ENCODE results near the gene DSC2.

Gene DSC2

DNA sequence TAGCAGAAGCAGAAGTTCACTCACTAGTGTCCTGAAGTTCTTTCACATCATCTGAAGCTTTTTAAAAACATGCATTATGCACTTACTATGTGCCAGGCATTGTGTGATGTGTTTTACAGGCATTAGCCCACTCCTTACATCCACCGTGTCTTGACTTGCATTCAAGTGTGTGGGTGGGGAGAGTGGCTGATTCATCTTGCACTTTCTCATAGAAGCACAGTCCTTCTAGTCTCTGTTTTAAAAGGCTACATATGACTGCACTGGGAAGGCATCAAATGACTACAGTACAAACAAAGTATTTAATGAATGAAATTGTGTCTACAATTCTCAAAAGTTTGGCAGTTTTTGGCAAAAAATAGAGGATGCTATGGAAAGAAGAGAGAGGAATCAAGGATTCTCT lies 38.1 kb downstream of the DSC2 start:
- Histone ChIP-seq H3K36me3 (ENCODE audit: insufficient read depth, low read length) (peaks cover 25% of the 10 kb centered on the region), H3K27ac (ENCODE audit: low read depth, low read length) (no peak overlapping the region), H3K9me3 (ENCODE audit: insufficient read depth, low read depth, low read length) (no peaks in the 10 kb centered on the region), H3K27me3 (ENCODE audit: insufficient read depth, low read length) (no peaks in the 10 kb centered on the region), H3K4me3 (ENCODE audit: low read length) (no peak overlapping the region), H3K4me1 (ENCODE audit: insufficient read depth, low read length) (0 out of 2 replicates have a peak, but pooled peaks cover 5% of the 10 kb centered on the region), H3K9ac (ENCODE audit: low read depth, low read length) (no peak overlapping the region)
- WGBS: no CpG with 5 or more reads among the region's 1 CpG

DNA sequence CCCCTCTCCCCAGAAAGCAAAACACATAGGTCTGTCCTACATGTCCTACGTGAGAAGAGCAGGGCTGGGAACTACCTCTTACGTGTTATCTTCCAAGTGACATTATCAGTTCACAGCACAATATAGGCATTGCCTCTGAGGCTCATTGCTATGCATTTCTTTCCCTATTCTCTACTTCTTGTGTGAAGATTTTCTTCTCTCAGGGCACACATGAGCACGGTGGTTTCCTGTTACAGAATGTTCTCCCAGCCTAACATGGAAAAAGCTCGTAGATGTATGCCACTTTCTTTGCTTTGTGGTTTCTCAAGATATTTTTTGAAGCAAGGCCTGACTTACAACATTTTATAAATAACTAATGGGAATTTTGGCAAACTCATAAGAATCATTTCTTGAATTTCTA lies 40.3 kb downstream of the DSC2 start:
- Histone ChIP-seq H3K27me3 (ENCODE audit: insufficient read depth, low read length) (no peaks in the 10 kb centered on the region), H3K27ac (ENCODE audit: low read depth, low read length) (no peak overlapping the region), H3K9ac (ENCODE audit: low read depth, low read length) (no peak overlapping the region), H3K9me3 (ENCODE audit: insufficient read depth, low read depth, low read length) (no peaks in the 10 kb centered on the region), H3K4me3 (ENCODE audit: low read length) (no peak overlapping the region), H3K4me1 (ENCODE audit: insufficient read depth, low read length) (0 out of 2 replicates have a peak, but pooled peaks cover 13% of the 10 kb centered on the region), H3K36me3 (ENCODE audit: insufficient read depth, low read length) (peaks cover 3% of the 10 kb centered on the region; the same call in 1 of the 2 replicates)
- WGBS: 66% methylated on average over 4 of the region's 4 CpGs

DNA sequence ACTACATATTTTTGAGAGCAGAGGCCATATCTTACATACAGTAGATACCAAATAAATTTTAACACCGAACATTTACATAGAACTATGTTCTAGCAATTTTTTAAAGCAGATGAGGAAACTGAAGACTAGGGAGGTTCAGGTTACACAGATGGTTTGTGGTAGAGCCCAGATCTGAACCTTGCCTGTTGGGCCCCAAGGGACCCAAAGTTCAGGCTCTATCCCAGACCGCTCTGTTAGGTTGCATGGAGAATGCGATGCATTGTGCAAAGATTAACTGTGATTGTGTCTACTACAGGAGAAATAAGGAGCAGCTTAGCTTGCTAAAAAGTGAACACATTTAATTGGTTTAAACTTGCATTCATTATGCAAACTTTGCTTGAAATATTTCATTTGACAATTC lies 43.3 kb downstream of the DSC2 start:
- no peaks in the 10 kb centered on the region for H3K27me3 ChIP-seq (ENCODE audit: insufficient read depth, low read length)
- 96% methylated on average over 2 of the region's 3 CpGs for WGBS
- no peak overlapping the region for H3K27ac ChIP-seq (ENCODE audit: low read depth, low read length)
- no peak overlapping the region for H3K4me3 ChIP-seq (ENCODE audit: low read length)
- H3K36me3 ChIP-seq (ENCODE audit: insufficient read depth, low read length): no peaks in the 10 kb centered on the region
- no peak overlapping the region for H3K9ac ChIP-seq (ENCODE audit: low read depth, low read length)
- peaks cover 18% of the 10 kb centered on the region for H3K4me1 ChIP-seq (ENCODE audit: insufficient read depth, low read length)
- H3K9me3 ChIP-seq (ENCODE audit: insufficient read depth, low read depth, low read length): no peaks in the 10 kb centered on the region

GRCh38 chr18:31057917-31058316 lies 44.3 kb downstream of the DSC2 start:
- no peak overlapping the region for H3K4me3 ChIP-seq (ENCODE audit: low read length)
- peaks cover 18% of the 10 kb centered on the region for H3K4me1 ChIP-seq (ENCODE audit: insufficient read depth, low read length)
- H3K36me3 ChIP-seq (ENCODE audit: insufficient read depth, low read length): no peaks in the 10 kb centered on the region
- WGBS: 85% methylated on average over 4 of the region's 4 CpGs
- H3K9ac ChIP-seq (ENCODE audit: low read depth, low read length): no peak overlapping the region
- no peaks in the 10 kb centered on the region for H3K27me3 ChIP-seq (ENCODE audit: insufficient read depth, low read length)
- H3K9me3 ChIP-seq (ENCODE audit: insufficient read depth, low read depth, low read length): no peaks in the 10 kb centered on the region
- H3K27ac ChIP-seq (ENCODE audit: low read depth, low read length): no peak overlapping the region

DNA sequence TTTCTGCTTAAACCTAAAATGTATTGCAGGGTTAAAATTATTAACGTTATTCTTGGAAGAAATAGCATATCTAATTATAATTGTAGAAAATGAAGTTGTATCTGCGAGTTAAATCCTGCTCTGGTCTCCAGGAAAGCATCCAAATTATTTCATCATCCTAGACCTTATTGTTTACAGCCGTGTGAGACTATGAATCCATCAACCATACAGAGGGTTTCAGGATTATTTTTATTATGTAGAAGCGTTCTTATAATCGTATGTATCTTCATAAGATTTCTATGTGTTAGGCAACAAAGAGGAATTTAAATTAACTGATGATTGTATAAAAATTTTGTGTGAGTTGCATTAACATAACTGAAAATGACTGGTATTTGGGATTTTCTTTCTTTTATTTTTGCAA lies 45.2 kb downstream of the DSC2 start:
- WGBS: 98% methylated on average over 3 of the region's 5 CpGs
- H3K9me3 ChIP-seq (ENCODE audit: insufficient read depth, low read depth, low read length): no peaks in the 10 kb centered on the region
- no peak overlapping the region for H3K4me3 ChIP-seq (ENCODE audit: low read length)
- no peaks in the 10 kb centered on the region for H3K27me3 ChIP-seq (ENCODE audit: insufficient read depth, low read length)
- peaks cover 18% of the 10 kb centered on the region for H3K4me1 ChIP-seq (ENCODE audit: insufficient read depth, low read length)
- H3K36me3 ChIP-seq (ENCODE audit: insufficient read depth, low read length): no peaks in the 10 kb centered on the region
- H3K27ac ChIP-seq (ENCODE audit: low read depth, low read length): no peak overlapping the region
- no peak overlapping the region for H3K9ac ChIP-seq (ENCODE audit: low read depth, low read length)

- Histone ChIP-seq H3K4me1 (ENCODE audit: insufficient read depth, low read length) (peaks cover 18% of the 10 kb centered on the region), H3K4me3 (ENCODE audit: low read length) (no peak overlapping the region), H3K36me3 (ENCODE audit: insufficient read depth, low read length) (no peaks in the 10 kb centered on the region), H3K9ac (ENCODE audit: low read depth, low read length) (no peak overlapping the region), H3K9me3 (ENCODE audit: insufficient read depth, low read depth, low read length) (no peaks in the 10 kb centered on the region), H3K27ac (ENCODE audit: low read depth, low read length) (no peak overlapping the region), H3K27me3 (ENCODE audit: insufficient read depth, low read length) (no peaks in the 10 kb centered on the region)
- 73% methylated on average over 2 of the region's 2 CpGs for WGBS
These were observed 45.9 kb downstream of the DSC2 start for GRCh38 chr18:31056296-31056695.

DNA sequence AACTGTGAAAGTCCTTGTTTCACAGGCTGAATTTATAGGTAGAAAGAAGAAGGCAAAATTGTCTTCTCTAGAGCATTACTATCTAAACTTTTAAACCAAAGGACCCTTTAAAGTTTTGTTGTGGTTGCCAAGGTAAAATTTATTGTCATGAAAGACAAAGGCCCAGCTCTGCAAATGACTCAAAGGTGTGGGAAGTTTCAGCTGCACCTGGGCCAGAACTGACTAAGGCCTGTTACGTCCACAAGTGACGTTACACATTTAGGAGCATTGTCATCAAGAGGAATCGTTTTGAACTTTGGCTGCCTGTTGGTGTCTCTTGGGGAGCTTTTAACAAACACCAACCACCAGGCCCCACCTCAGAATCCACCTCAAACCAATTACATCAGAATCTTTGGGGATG lies 51.6 kb downstream of the DSC2 start:
- Histone ChIP-seq H3K4me3 (ENCODE audit: low read length) (no peak overlapping the region), H3K27ac (ENCODE audit: low read depth, low read length) (no peak overlapping the region), H3K27me3 (ENCODE audit: insufficient read depth, low read length) (peaks cover 5% of the 10 kb centered on the region), H3K9me3 (ENCODE audit: insufficient read depth, low read depth, low read length) (no peaks in the 10 kb centered on the region), H3K36me3 (ENCODE audit: insufficient read depth, low read length) (no peaks in the 10 kb centered on the region), H3K9ac (ENCODE audit: low read depth, low read length) (no peak overlapping the region), H3K4me1 (ENCODE audit: insufficient read depth, low read length) (no peaks in the 10 kb centered on the region)
- 98% methylated on average over 3 of the region's 3 CpGs for WGBS

- H3K4me1 ChIP-seq (ENCODE audit: insufficient read depth, low read length): no peaks in the 10 kb centered on the region
These were observed 53.0 kb downstream of the DSC2 start for GRCh38 chr18:31049189-31049588.

GRCh38 chr18:31048216-31048615 lies 54.0 kb downstream of the DSC2 start:
- no peaks in the 10 kb centered on the region for H3K36me3 ChIP-seq (ENCODE audit: insufficient read depth, low read length)
- peaks cover 2% of the 10 kb centered on the region; the same call in 1 of the 2 replicates for H3K4me1 ChIP-seq (ENCODE audit: insufficient read depth, low read length)
- WGBS: 68% methylated on average over 2 of the region's 2 CpGs
- H3K9me3 ChIP-seq (ENCODE audit: insufficient read depth, low read depth, low read length): no peaks in the 10 kb centered on the region
- H3K27me3 ChIP-seq (ENCODE audit: insufficient read depth, low read length): peaks cover 29% of the 10 kb centered on the region
- no peak overlapping the region for H3K9ac ChIP-seq (ENCODE audit: low read depth, low read length)
- H3K4me3 ChIP-seq (ENCODE audit: low read length): no peak overlapping the region
- no peak overlapping the region for H3K27ac ChIP-seq (ENCODE audit: low read depth, low read length)

More at GRCh38 chr18:31049189-31049588, 53.0 kb downstream of the DSC2 start:
- no peaks in the 10 kb centered on the region for H3K9me3 ChIP-seq (ENCODE audit: insufficient read depth, low read depth, low read length)
- H3K27ac ChIP-seq (ENCODE audit: low read depth, low read length): no peak overlapping the region
- H3K4me3 ChIP-seq (ENCODE audit: low read length): no peak overlapping the region
- WGBS: 91% methylated on average over 4 of the region's 4 CpGs
- H3K9ac ChIP-seq (ENCODE audit: low read depth, low read length): no peak overlapping the region
- H3K36me3 ChIP-seq (ENCODE audit: insufficient read depth, low read length): no peaks in the 10 kb centered on the region
- peaks cover 19% of the 10 kb centered on the region for H3K27me3 ChIP-seq (ENCODE audit: insufficient read depth, low read length)

DNA sequence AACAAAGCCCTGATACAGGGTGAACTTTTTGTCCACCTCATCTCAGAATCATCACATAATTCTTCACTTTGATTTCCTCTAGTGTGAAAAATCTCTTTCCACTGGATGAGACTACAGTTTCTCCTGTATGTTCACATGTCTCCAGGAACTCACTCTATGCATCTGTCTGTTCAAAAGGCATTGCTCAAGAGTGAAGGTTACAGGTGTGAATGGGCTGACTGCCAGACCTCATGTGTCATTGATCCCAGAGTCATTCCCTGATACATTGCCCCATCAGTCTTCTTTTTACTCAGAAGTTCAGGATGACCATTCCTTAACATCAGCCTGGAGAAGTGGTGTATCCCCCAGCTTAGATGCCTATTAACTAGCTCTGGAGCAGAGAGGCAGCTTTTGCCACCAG lies 55.3 kb downstream of the DSC2 start:
- H3K27ac ChIP-seq (ENCODE audit: low read depth, low read length): no peak overlapping the region
- H3K4me1 ChIP-seq (ENCODE audit: insufficient read depth, low read length): peaks cover 5% of the 10 kb centered on the region; the same call in 1 of the 2 replicates
- H3K27me3 ChIP-seq (ENCODE audit: insufficient read depth, low read length): peaks cover 42% of the 10 kb centered on the region
- no peaks in the 10 kb centered on the region for H3K36me3 ChIP-seq (ENCODE audit: insufficient read depth, low read length)
- H3K9me3 ChIP-seq (ENCODE audit: insufficient read depth, low read depth, low read length): no peaks in the 10 kb centered on the region
- no peak overlapping the region for H3K9ac ChIP-seq (ENCODE audit: low read depth, low read length)
- no peak overlapping the region for H3K4me3 ChIP-seq (ENCODE audit: low read length)

DNA sequence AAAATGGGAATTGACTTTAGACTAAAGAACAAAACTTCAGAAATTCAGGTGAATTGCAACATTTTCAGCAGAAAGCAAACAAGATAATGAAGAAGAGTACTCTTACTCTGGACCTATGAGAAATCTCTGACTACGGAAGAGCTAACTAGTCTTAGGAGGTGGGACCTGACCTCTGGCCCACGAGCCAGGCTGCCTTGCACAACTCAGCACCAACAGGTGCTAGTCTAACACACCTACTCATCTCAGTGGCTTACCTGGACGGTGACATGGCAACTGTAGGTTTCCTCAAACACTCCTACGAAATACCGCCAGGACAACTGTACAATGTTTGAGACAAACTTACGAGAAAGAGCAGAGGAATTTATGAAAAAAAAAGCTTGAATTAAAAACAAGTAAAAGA lies 56.6 kb downstream of the DSC2 start:
- Histone ChIP-seq H3K27ac (ENCODE audit: low read depth, low read length) (no peak overlapping the region), H3K4me1 (ENCODE audit: insufficient read depth, low read length) (peaks cover 13% of the 10 kb centered on the region), H3K4me3 (ENCODE audit: low read length) (no peak overlapping the region), H3K36me3 (ENCODE audit: insufficient read depth, low read length) (no peaks in the 10 kb centered on the region), H3K9me3 (ENCODE audit: insufficient read depth, low read depth, low read length) (no peaks in the 10 kb centered on the region), H3K27me3 (ENCODE audit: insufficient read depth, low read length) (peaks cover 55% of the 10 kb centered on the region), H3K9ac (ENCODE audit: low read depth, low read length) (no peak overlapping the region)
- 96% methylated on average over 6 of the region's 6 CpGs for WGBS

- Histone ChIP-seq H3K27me3 (ENCODE audit: insufficient read depth, low read length) (peaks cover 62% of the 10 kb centered on the region), H3K9me3 (ENCODE audit: insufficient read depth, low read depth, low read length) (no peaks in the 10 kb centered on the region), H3K9ac (ENCODE audit: low read depth, low read length) (no peak overlapping the region), H3K27ac (ENCODE audit: low read depth, low read length) (no peak overlapping the region), H3K36me3 (ENCODE audit: insufficient read depth, low read length) (no peaks in the 10 kb centered on the region), H3K4me1 (ENCODE audit: insufficient read depth, low read length) (peaks cover 18% of the 10 kb centered on the region), H3K4me3 (ENCODE audit: low read length) (no peak overlapping the region)
- 98% methylated on average over 2 of the region's 3 CpGs for WGBS
These were observed 57.3 kb downstream of the DSC2 start for GRCh38 chr18:31044926-31045325.
